T-cell (primary cell): ENCODE data around the gene FMNL3. TPM values are rescaled to one million over a fixed set of nuclear protein-coding genes. Genes with fewer than 3 reads are reported as not detected.
"Not testable (repeated sequence)": the region's sequence is repeated elsewhere in the genome, so short reads cannot be mapped to it uniquely, and the experiment has no call there.

Experiments
- ATAC-seq, 4 experiments: fragments of 200-7000 bp in 3 of 4; fragments of 150-1000 bp in 1 of 4; cut with Tn5 transposase; replicated peaks in 1 of 4; 1 replicate in 3 of 4; 2 replicates in 1 of 4; pipeline ENCODE4 v1.10.0; 2021; ENCODE audit warnings: moderate library complexity in 3 of 4, mild to moderate bottlenecking in 2 of 4, moderate number of reproducible peaks in 1 of 4
- CTCF ChIA-PET, 2 donors: fragments of 300-600 bp; sonication (Branson Sonifier 250); formaldehyde crosslinking; loops; one replicate each; lab custom pipeline; 2022; ENCODE audit warnings: antibody characterized with exemption in 2 of 2; lab: Charles Lee
- POLR2A ChIA-PET, 2 donors: fragments of 300-600 bp; sonication (Branson Sonifier 250); formaldehyde crosslinking; loops; one replicate each; lab custom pipeline; 2022; ENCODE audit warnings: antibody characterized with exemption in 2 of 2; lab: Charles Lee
- DNase-seq, 35 experiments: peaks; one replicate each; pipeline versions ENCODE4 v3.0.0 to v3.0.0-alpha.2; 2013 to 2023
- H3K27ac ChIP-seq: one replicate; pipeline ENCODE4 v1.5.1; 2013; ENCODE audit warnings: low read length
- H3K27me3 ChIP-seq, 2 experiments: replicated peaks in 1 of 2; 1 replicate in 1 of 2; 2 replicates in 1 of 2; pipeline versions ENCODE4 v1.6.1 to v1.7.0; 2013; ENCODE audit warnings: low read length in 1 of 2, mixed read lengths in 1 of 2; ENCODE audit not compliant: control insufficient read depth in 2 of 2, insufficient read depth in 2 of 2; ENCODE audit errors: extremely low read depth in 1 of 2
- H3K36me3 ChIP-seq, 2 donors: 1 replicate in 1 of 2; 2 replicates in 1 of 2; pipeline versions ENCODE4 v1.6.1 to v1.7.0; 2013; ENCODE audit warnings: low read length in 1 of 2; ENCODE audit not compliant: control insufficient read depth in 2 of 2, insufficient read depth in 1 of 2; ENCODE audit errors: extremely low read depth in 1 of 2
- H3K4me1 ChIP-seq, 2 experiments: 1 replicate in 1 of 2; 2 replicates in 1 of 2; pipeline versions ENCODE4 v1.6.1 to v1.7.0; 2013; ENCODE audit warnings: low read length in 2 of 2, mixed read lengths in 1 of 2; ENCODE audit not compliant: insufficient read depth in 2 of 2, control insufficient read depth in 1 of 2; ENCODE audit errors: extremely low read depth in 1 of 2
- H3K4me3 ChIP-seq, 2 donors: 1 replicate in 1 of 2; 2 replicates in 1 of 2; pipeline versions ENCODE4 v1.5.1 to v1.7.0; 2013; ENCODE audit warnings: mild to moderate bottlenecking in 2 of 2, low read length in 1 of 2, moderate library complexity in 1 of 2; ENCODE audit not compliant: control insufficient read depth in 1 of 2; ENCODE audit errors: extremely low read depth in 1 of 2
- H3K9me3 ChIP-seq: 2 replicates; pipeline ENCODE4 v1.7.0; 2013
- H3K27ac Mint-ChIP-seq, 2 donors: one replicate each; pipeline ENCODE4 v1.8.0; 2020 to 2021; ENCODE audit warnings: mild to moderate bottlenecking in 2 of 2, mixed read lengths in 2 of 2
- H3K27me3 Mint-ChIP-seq, 2 donors: one replicate each; pipeline ENCODE4 v1.8.0; 2021 to 2022; ENCODE audit warnings: mixed read lengths in 2 of 2
- H3K36me3 Mint-ChIP-seq: one replicate; pipeline ENCODE4 v1.8.0; 2021; ENCODE audit warnings: mixed read lengths
- H3K4me1 Mint-ChIP-seq, 3 donors: one replicate each; pipeline ENCODE4 v1.8.0; 2020 to 2022; ENCODE audit warnings: mixed read lengths in 3 of 3, mild to moderate bottlenecking in 1 of 3
- H3K4me3 Mint-ChIP-seq, 3 donors: one replicate each; pipeline ENCODE4 v1.8.0; 2020 to 2022; ENCODE audit warnings: mild to moderate bottlenecking in 3 of 3, mixed read lengths in 3 of 3, moderate library complexity in 3 of 3
- H3K9me3 Mint-ChIP-seq, 3 donors: one replicate each; pipeline ENCODE4 v1.8.0; 2020 to 2022; ENCODE audit warnings: mixed read lengths in 3 of 3
- WGBS: methylation state at CpG from one replicate; pipeline ENCODE4 v1.1.5; 2013; ENCODE audit warnings: missing lambda C conversion rate; ENCODE audit not compliant: insufficient coverage; 5-methylcytosine and 5-hydroxymethylcytosine counted together
- total RNA-seq, 35 experiments: library from RNA in 6 of 35; stranded (reverse) in 6 of 35; fragments of 120-200 nt in 1 of 35; gene quantifications; one replicate each; pipeline versions ENCODE4 v1.2.1 to v1.2.4 and lab custom pipeline; 2013 to 2026

Gene FMNL3
- total RNA-seq, 5 donors from 2014 or later (not counting 1 experiment from before 2014, with no cell fraction given): 34.2 to 45.5 (median 41.1) TPM

DNA sequence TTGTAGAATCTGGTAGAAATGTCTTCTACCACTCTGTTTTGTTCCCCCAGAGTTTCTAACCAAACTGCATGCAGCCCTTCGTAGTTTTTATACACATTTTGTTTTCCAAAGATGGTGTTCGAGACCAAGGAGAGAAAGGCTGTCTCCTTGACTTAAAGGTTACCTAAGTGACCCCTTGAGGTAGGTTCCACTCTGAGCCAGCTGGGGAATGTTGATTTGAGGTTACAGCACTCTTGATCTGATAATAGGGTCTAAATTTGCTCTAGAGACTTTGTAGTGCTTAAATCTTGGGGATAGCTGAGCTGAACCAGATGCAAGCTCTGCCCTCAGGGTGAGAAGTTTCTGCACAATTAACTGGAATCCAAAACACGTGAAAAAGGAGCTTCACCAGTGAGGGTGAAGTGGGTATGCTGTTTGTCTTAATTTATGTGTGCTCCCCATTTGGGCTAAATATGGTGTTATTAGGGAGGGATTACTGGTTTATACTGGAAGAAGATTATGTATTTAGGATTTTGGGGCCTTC is 37.2 kb upstream of the FMNL3 start:
- DNase-seq (no peak), ATAC-seq (no peak)
- Histone ChIP-seq H3K27me3 (no peaks in the 10 kb centered on the region), H3K9me3 (no peaks in the 10 kb centered on the region), H3K27ac (peak overlapping the region; percentile 96), H3K4me3 (no peak overlapping the region), H3K36me3 (peaks cover 0 to 17% of the 10 kb centered on the region in 2 donors), H3K4me1 (peaks cover 52 to 55% of the 10 kb centered on the region in 2 experiments)
- ChIA-PET CTCF (interaction anchor here (0.6 to 2.2 kb wide), 4 partner anchors 13 to 65 kb away, joined by 3 to 9 read pairs (median 6); no protein-coding TSS in a partner anchor), POLR2A (interaction anchor here in 1 of 2 donors (0.9 kb wide), 1 partner anchor 18 kb away, joined by 4 read pairs; no protein-coding TSS in a partner anchor)
- Mint-ChIP-seq H3K4me3 (peak overlapping the region; percentile 29 to 87 (median 64)), H3K9me3 (no peaks in the 10 kb centered on the region), H3K27ac (peak overlapping the region; percentile 62 to 74), H3K4me1 (peaks cover 76 to 80% (median 76%) of the 10 kb centered on the region in 3 donors), H3K27me3 (no peaks in the 10 kb centered on the region), H3K36me3 (peaks cover 14% of the 10 kb centered on the region)
- WGBS: 57% methylated on average over 1 of the region's 3 CpGs

DNA sequence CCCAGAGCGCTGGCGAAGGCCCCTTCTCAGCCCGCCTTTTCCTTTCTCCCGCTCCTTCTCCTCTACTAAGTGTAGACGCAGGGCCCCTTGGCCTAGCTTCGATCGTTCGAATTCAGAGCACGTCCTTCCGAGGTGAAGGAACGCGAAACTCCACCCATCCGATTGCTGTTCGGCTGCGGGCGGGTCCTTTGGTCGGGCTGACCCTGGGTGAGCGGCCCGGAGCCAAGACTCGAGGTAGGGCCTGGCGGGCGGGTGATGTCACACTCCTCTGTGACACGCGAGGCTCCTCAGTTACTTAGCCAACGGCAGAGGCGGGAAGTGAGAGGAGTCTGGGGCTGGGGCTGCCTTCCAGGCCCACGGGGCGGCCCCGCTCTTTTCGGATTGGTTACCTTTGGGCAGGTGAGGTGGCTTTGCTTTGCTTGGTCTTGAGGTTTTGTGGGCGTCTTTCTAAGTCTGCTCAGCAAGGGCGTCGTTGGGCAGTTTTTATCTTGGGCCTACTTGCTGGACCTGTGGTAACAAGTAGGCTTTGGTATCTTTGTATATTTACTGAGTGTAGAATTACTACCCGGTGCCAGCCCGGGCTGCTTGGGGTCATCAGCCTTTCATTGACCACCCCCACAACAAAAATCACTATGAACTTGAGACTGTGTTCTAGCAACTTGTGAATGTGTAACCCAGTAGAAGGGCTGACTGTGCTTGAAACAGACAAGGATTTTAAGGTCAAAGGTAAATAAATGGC is 34.8 kb upstream of the FMNL3 start:
- H3K9me3 ChIP-seq: no peaks in the 10 kb centered on the region
- peak overlapping the region; percentile 97 to 99 for H3K27ac Mint-ChIP-seq
- H3K4me3 ChIP-seq: peak overlapping the region; percentile 70 to 90
- peaks cover 0 to 14% of the 10 kb centered on the region in 2 donors for H3K36me3 ChIP-seq
- no peaks in the 10 kb centered on the region for H3K9me3 Mint-ChIP-seq
- H3K4me1 ChIP-seq: peaks cover 36 to 39% of the 10 kb centered on the region in 2 experiments
- under 1% methylated on average over 25 of the region's 35 CpGs for WGBS
- CTCF ChIA-PET: interaction anchor here (0.6 to 2.7 kb wide), 37 partner anchors 8 to 897 kb away, joined by 3 to 57 read pairs (median 5); partner anchors contain the start of genes BCDIN3D (in 1 of the 2), COX14 (in 1 of the 2), NCKAP5L (in 1 of the 2) and PRPF40B (in 1 of the 2)
- peaks cover 55 to 56% (median 56%) of the 10 kb centered on the region in 3 donors for H3K4me1 Mint-ChIP-seq
- peak overlapping the region; percentile 96 for H3K27ac ChIP-seq
- peaks cover 14% of the 10 kb centered on the region for H3K36me3 Mint-ChIP-seq
- H3K4me3 Mint-ChIP-seq: peak overlapping the region; percentile 87 to 97 (median 92)
- H3K27me3 ChIP-seq: no peaks in the 10 kb centered on the region
- peak in 34 of 35 experiments; percentile 73 to 94 (median 90) for DNase-seq
- ATAC-seq: peak; percentile 57 to 73 (median 62)
- H3K27me3 Mint-ChIP-seq: no peaks in the 10 kb centered on the region
- POLR2A ChIA-PET: interaction anchor here (0.6 to 1.4 kb wide), 14 partner anchors 8 to 612 kb away, joined by 3 to 14 read pairs (median 6); partner anchors contain the start of gene COX14 (in 1 of the 2)

GRCh38 chr12:49740930-49741881 is 34.0 kb upstream of the FMNL3 start, which contains the start of gene TMBIM6:
Gene TMBIM6, plus strand, starts transcription at chr12:49741557. Its CDS starts 10,937 bp downstream, at chr12:49752494.
- Mint-ChIP-seq H3K27me3 (no peaks in the 10 kb centered on the region), H3K4me1 (peaks cover 47% of the 10 kb centered on the region in 3 donors), H3K4me3 (peak within 1 kb of the TSS; percentile 87 to 97 (median 92)), H3K27ac (peak within 1 kb of the TSS; percentile 97 to 99), H3K9me3 (no peaks in the 10 kb centered on the region), H3K36me3 (peaks cover 9% of the 10 kb centered on the region)
- peak; percentile 87 to 94 (median 94) for ATAC-seq
- WGBS: 3% methylated on average over 42 of the region's 50 CpGs
- Histone ChIP-seq H3K9me3 (no peaks in the 10 kb centered on the region), H3K4me1 (peaks cover 32 to 33% of the 10 kb centered on the region in 2 experiments), H3K36me3 (peaks cover 0 to 14% of the 10 kb centered on the region in 2 donors), H3K27ac (peak within 1 kb of the TSS; percentile 96), H3K27me3 (no peaks in the 10 kb centered on the region), H3K4me3 (peak within 1 kb of the TSS; percentile 70 to 90)
- CTCF ChIA-PET: interaction anchor here (0.6 to 2.7 kb wide), 48 partner anchors 9 to 1790 kb away, joined by 3 to 57 read pairs (median 5); partner anchors contain the start of genes BCDIN3D (in 1 of the 2), COX14 (in 1 of the 2), NCKAP5L (in 1 of the 2) and PRPF40B (in 1 of the 2)
- peak; percentile 94 to 100 (median 99) for DNase-seq
- POLR2A ChIA-PET: interaction anchor here (0.6 to 1.4 kb wide), 24 partner anchors 9 to 1079 kb away, joined by 3 to 14 read pairs (median 4); partner anchors contain the start of genes COX14 (in 1 of the 2) and TROAP (in 1 of the 2)

- WGBS: 98% methylated on average over 7 of the region's 12 CpGs
- Mint-ChIP-seq H3K4me1 (peaks cover 39% of the 10 kb centered on the region in 3 donors), H3K27ac (peak overlapping the region in 1 of 2 donors; percentile 49)
- H3K27me3 Mint-ChIP-seq, H3K4me3 ChIP-seq, ATAC-seq, H3K36me3 Mint-ChIP-seq, H3K9me3 Mint-ChIP-seq, DNase-seq, H3K4me3 Mint-ChIP-seq, H3K27ac ChIP-seq, H3K9me3 ChIP-seq, H3K27me3 ChIP-seq: not testable (repeated sequence)
- POLR2A ChIA-PET: interaction anchor here (0.6 to 0.9 kb wide), 2 partner anchors 15 to 91 kb away, joined by 3 to 4 read pairs; no protein-coding TSS in a partner anchor
- CTCF ChIA-PET: interaction anchor here (0.6 to 2.7 kb wide), 13 partner anchors 11 to 1789 kb away, joined by 3 to 57 read pairs (median 6); no protein-coding TSS in a partner anchor
- peaks cover 0 to 13% of the 10 kb centered on the region in 2 donors for H3K36me3 ChIP-seq
- H3K4me1 ChIP-seq: peaks cover 28 to 31% of the 10 kb centered on the region in 2 experiments
These were observed 33.1 kb upstream of the FMNL3 start for GRCh38 chr12:49740277-49740676.

GRCh38 chr12:49738721-49739120 is 31.5 kb upstream of the FMNL3 start:
- H3K9me3 Mint-ChIP-seq, H3K36me3 ChIP-seq, H3K27me3 ChIP-seq, H3K4me3 ChIP-seq, POLR2A ChIA-PET, H3K4me3 Mint-ChIP-seq, H3K27ac Mint-ChIP-seq, H3K36me3 Mint-ChIP-seq, H3K27me3 Mint-ChIP-seq, H3K9me3 ChIP-seq, H3K27ac ChIP-seq, ATAC-seq, DNase-seq: not testable (repeated sequence)
- peaks cover 18% of the 10 kb centered on the region in 2 experiments for H3K4me1 ChIP-seq
- WGBS: 100% methylated on average over 1 of the region's 5 CpGs
- peaks cover 23 to 26% (median 25%) of the 10 kb centered on the region in 3 donors for H3K4me1 Mint-ChIP-seq
- CTCF ChIA-PET: interaction anchor here in 1 of 2 donors (0.5 to 0.6 kb wide), 2 partner anchors 116 to 362 kb away, joined by 3 to 4 read pairs; partner anchors contain the start of gene PRPF40B
